Activated CD4-positive, alpha-beta T cell treated with anti-CD3 and anti-CD28 coated beads, Interleukin-2, amount 10 ng/mL, durations not matched to agents 24 days and 14 days (primary cell): ENCODE measurements around the gene PEX5L. TPM values are rescaled to one million over a fixed set of nuclear protein-coding genes. Genes with fewer than 3 reads are reported as not detected.
"Not testable (repeated sequence)": the region's sequence is repeated elsewhere in the genome, so short reads cannot be mapped to it uniquely, and the experiment has no call there.

ENCODE experiments used
- DNase-seq: peaks from one replicate; pipeline ENCODE4 v3.0.0; 2022
- H3K27ac Mint-ChIP-seq: one replicate; pipeline ENCODE4 v1.8.0; 2022; ENCODE audit warnings: mild to moderate bottlenecking, mixed read lengths
- H3K27me3 Mint-ChIP-seq: one replicate; pipeline ENCODE4 v1.8.0; 2022; ENCODE audit warnings: mixed read lengths
- H3K36me3 Mint-ChIP-seq: one replicate; pipeline ENCODE4 v1.8.0; 2022; ENCODE audit warnings: low read depth, mild to moderate bottlenecking, mixed read lengths
- H3K4me1 Mint-ChIP-seq: one replicate; pipeline ENCODE4 v1.8.0; 2021; ENCODE audit warnings: mixed read lengths
- H3K4me3 Mint-ChIP-seq: one replicate; pipeline ENCODE4 v1.8.0; 2022; ENCODE audit warnings: mild to moderate bottlenecking, moderate library complexity, mixed read lengths
- H3K9me3 Mint-ChIP-seq: one replicate; pipeline ENCODE4 v1.8.0; 2021; ENCODE audit warnings: mixed read lengths
- intact Hi-C: fragments of 100-400 bp; cut with micrococcal nuclease; formaldehyde crosslinking; loops from one replicate; pipeline ENCODE4 v1.15.1; 2023
- total RNA-seq: library from RNA; stranded (reverse); gene quantifications from 2 replicates; pipeline ENCODE4 v1.2.3, GENCODE V29; 2022

PEX5L gene, protein sequence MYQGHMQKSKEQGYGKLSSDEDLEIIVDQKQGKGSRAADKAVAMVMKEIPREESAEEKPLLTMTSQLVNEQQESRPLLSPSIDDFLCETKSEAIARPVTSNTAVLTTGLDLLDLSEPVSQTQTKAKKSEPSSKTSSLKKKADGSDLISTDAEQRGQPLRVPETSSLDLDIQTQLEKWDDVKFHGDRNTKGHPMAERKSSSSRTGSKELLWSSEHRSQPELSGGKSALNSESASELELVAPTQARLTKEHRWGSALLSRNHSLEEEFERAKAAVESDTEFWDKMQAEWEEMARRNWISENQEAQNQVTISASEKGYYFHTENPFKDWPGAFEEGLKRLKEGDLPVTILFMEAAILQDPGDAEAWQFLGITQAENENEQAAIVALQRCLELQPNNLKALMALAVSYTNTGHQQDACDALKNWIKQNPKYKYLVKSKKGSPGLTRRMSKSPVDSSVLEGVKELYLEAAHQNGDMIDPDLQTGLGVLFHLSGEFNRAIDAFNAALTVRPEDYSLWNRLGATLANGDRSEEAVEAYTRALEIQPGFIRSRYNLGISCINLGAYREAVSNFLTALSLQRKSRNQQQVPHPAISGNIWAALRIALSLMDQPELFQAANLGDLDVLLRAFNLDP
- 0.12 and 0.17 TPM in 2 replicates for total RNA-seq

DNA sequence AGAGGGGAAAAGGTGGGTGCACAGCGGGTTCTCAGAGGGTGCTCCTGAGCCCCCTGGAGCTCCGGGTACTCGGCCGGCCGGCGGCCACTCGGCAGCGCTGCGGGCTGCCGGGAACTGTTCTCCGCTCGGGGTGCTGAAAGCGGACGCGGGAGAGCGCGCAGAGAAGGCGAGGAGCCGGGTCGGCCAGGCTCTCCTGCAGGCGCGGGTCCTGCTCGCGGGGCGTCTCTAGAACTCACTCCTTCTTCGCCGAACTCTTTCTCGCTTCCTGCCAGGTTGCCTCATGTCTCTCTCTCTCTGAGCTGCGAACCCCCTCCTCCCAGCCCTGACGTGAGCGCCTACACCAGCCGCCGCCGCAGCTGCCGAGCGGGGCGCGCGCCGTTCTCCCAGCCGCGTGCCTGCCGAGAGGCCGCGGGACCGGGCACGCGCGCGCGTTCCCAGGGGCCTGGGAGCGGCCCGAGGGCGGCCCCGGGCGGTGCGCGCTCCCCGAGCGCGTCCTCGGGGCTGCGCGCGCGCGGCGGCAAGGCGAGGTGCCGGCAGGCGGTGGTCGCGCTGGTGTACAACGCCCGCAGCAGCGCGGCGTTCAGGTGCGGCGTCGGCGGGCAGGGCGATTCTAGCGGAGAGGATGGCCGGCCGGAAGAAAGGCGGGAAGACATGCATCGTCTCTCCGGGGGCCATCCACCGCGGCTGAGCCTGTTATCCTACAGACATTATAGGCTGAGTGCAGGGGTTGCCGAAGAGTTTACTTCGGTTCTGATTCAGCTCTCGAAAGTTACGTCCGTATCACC is at the start of gene PEX5L:
TSS of gene PEX5L (minus strand) at position 267 of the 785 bp plus-strand sequence. CDS start 338 bp downstream, outside the sequence.
- H3K4me3 Mint-ChIP-seq: peak within 1 kb of the TSS; percentile 68
- H3K27ac Mint-ChIP-seq: no peak within 1 kb of the TSS

DNA sequence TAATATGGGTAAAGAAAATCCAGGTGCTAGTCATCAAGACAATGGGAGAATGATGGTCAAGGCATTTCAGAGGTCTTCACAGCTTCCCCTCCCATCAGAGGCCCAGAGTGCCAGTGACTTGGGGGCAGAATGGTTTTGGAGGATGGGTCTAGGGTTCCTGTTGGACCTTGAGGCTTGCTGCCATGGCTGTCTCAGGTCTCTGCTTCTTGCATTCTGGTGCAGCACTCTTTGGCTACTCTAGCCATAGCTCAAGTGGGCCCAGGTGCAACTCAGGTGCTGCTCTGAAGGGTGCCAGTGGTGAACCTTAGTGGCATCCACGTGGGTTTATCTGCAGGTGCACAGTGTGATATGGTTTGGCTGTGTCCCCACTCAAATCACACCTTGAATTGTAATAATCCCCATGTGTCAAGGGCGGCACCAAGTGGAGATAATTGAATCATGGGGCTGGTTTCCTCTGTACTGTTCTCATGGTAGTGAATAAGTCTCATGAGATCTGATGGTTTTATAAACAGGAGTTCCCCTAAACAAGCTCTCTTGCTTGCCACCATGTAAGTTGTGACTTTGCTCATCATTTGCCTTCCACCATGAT is 48.5 kb upstream of the PEX5L start:
- no peaks in the 10 kb centered on the region for H3K27me3 Mint-ChIP-seq
- no peaks in the 10 kb centered on the region for H3K4me1 Mint-ChIP-seq
- H3K9me3 Mint-ChIP-seq: no peaks in the 10 kb centered on the region
- no peak overlapping the region for H3K4me3 Mint-ChIP-seq
- H3K36me3 Mint-ChIP-seq: no peaks in the 10 kb centered on the region
- no peak for DNase-seq
- H3K27ac Mint-ChIP-seq: no peak overlapping the region
- intact Hi-C loops: no loop called here

More for the DNA sequence above, at the start of gene PEX5L:
- H3K9me3 Mint-ChIP-seq: no peaks in the 10 kb centered on the region
- intact Hi-C loops: loop anchor here (5.0 kb wide), 1 partner anchor 1685 kb away; no protein-coding TSS in a partner anchor
- peaks cover 2% of the 10 kb centered on the region for H3K36me3 Mint-ChIP-seq
- peaks cover 9% of the 10 kb centered on the region for H3K4me1 Mint-ChIP-seq
- H3K27me3 Mint-ChIP-seq: peaks cover 48% of the 10 kb centered on the region
- peak; percentile 84 for DNase-seq

DNA sequence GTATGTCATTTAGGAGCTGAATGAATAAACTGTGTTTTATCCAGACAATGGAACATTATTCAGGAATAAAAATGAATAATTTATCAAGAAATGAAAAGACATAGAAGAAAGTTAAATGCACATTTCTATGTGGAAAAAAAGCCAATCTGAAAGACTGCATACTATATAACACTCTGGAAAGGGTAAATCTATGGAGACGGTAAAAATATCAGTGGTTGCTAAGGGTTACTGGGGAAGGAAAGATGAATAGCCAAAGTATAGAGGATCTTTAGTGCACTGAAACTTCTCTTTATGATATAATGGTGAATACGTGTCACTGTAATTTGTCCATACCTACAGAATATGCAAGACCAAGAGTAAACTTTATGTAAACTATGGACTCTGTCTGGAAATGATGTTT is 46.0 kb upstream of the PEX5L start:
- DNase-seq: no peak
- no peaks in the 10 kb centered on the region for H3K9me3 Mint-ChIP-seq
- intact Hi-C loops: no loop called here
- no peaks in the 10 kb centered on the region for H3K27me3 Mint-ChIP-seq
- no peaks in the 10 kb centered on the region for H3K36me3 Mint-ChIP-seq
- H3K27ac Mint-ChIP-seq: no peak overlapping the region
- H3K4me1 Mint-ChIP-seq: no peaks in the 10 kb centered on the region
- no peak overlapping the region for H3K4me3 Mint-ChIP-seq

DNA sequence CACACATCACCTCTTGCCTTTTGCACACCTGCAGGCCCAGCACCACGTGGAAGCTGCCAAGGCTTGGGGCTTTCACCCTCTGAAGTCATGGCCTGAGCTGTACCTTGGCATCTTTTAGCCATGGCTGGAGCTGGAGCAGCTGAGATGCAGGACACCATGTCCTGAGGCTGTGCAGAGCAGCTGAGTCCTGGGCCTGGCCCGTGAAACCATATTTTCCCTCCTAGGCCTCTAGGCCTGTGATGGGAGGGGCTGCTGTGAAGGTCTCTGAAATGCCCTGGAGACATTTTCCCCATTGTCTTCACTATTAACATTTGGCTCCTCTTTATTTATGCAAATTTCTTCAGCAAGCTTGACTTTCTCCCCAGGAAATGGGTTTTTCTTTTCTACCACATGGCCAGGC is 41.9 kb upstream of the PEX5L start:
- intact Hi-C loops: no loop called here

DNA sequence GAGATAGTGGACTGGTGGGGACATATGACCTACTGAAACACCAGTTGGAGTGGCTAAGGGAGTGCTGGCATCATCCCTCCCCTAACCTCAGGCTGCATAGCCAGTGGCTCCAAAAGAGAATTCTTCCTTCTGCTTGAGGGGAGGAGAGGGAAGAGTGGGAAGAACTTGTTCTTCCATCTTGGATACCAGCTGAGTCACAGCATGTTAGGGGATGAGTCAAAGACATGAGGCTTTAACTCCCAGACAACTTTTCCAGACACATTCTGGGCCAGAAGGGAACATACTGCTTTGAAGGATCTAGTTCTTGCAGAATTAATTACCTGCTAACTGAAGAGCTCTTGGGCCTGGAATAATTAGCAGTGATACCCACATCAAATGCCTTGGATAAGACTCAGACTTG is 36.8 kb upstream of the PEX5L start:
- Mint-ChIP-seq H3K27ac (no peak overlapping the region), H3K27me3 (no peaks in the 10 kb centered on the region), H3K36me3 (no peaks in the 10 kb centered on the region), H3K4me3 (no peak overlapping the region), H3K4me1 (no peaks in the 10 kb centered on the region), H3K9me3 (no peaks in the 10 kb centered on the region)
- no peak for DNase-seq
- intact Hi-C loops: no loop called here

More for the DNA sequence above, 41.9 kb upstream of the PEX5L start:
- no peaks in the 10 kb centered on the region for H3K4me1 Mint-ChIP-seq
- H3K36me3 Mint-ChIP-seq: no peaks in the 10 kb centered on the region
- no peak for DNase-seq
- H3K4me3 Mint-ChIP-seq: no peak overlapping the region
- H3K9me3 Mint-ChIP-seq: no peaks in the 10 kb centered on the region
- H3K27ac Mint-ChIP-seq: no peak overlapping the region
- H3K27me3 Mint-ChIP-seq: no peaks in the 10 kb centered on the region

DNA sequence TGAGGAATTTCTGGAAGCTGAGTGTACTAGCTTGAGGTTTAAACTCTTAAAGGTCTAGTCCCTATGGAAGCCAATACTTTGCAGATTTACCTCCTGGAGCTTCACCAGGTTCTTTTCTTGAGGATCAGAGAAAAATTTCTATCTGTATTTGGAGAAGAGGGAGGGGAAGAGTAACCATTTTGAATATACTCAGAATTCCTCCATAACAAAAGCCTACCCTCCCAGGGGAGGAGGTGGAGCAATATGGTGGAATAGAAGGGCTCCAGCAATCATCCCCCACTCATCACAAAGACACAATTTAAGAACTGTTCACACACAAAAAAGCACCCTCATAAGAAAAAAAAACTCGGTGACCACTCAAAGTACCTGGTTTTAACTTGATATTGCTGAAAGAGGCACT is 36.0 kb upstream of the PEX5L start:
- Mint-ChIP-seq H3K9me3 (no peaks in the 10 kb centered on the region), H3K4me3 (no peak overlapping the region), H3K27ac (no peak overlapping the region), H3K4me1 (no peaks in the 10 kb centered on the region), H3K36me3 (no peaks in the 10 kb centered on the region), H3K27me3 (no peaks in the 10 kb centered on the region)
- DNase-seq: no peak
- intact Hi-C loops: no loop called here

DNA sequence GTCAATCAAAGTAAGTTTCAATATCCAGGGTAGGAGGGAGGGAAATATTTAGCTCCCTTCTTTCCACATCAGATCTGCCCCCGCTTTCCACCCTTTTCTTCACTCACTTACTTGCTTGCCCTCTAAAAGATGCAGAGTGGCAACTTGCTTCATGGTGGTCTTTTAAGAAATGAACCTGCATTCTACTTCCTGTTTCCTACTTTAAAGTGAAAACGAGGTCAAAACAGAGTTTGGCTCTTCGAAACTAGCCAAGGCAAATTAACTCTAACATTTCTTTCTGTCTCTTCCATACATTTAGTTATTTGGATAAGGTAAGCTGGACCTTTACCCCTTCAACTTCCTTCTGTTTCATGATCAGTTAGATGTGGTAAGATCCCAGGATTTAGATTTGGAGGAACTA is 34.2 kb upstream of the PEX5L start:
- Mint-ChIP-seq H3K4me3 (no peak overlapping the region), H3K27me3 (no peaks in the 10 kb centered on the region), H3K27ac (no peak overlapping the region), H3K9me3 (no peaks in the 10 kb centered on the region), H3K36me3 (no peaks in the 10 kb centered on the region), H3K4me1 (no peaks in the 10 kb centered on the region)
- DNase-seq: no peak
- intact Hi-C loops: no loop called here

DNA sequence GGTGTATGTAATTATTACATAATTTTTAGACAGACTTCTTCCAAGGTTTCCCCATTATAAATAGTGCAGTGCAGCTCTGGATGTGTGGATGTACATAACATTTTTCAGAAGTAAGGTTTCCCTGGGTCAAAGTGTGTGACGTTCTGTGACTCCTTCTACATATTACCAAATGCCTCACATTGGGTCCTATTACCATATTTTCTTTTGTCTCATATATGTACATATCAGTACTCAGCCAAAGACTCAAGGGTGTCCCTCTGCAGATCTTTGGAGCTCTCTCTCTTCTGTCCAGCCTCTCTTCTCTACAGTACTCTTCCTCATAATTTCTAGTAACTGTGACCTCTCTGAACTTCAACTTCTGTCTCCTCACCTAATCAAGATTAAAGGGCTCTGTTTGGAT is 31.3 kb upstream of the PEX5L start:
- no peak for DNase-seq
- Mint-ChIP-seq H3K4me3 (no peak overlapping the region), H3K4me1 (no peaks in the 10 kb centered on the region), H3K27me3 (no peaks in the 10 kb centered on the region), H3K9me3 (no peaks in the 10 kb centered on the region), H3K36me3 (no peaks in the 10 kb centered on the region), H3K27ac (no peak overlapping the region)
- intact Hi-C loops: no loop called here

DNA sequence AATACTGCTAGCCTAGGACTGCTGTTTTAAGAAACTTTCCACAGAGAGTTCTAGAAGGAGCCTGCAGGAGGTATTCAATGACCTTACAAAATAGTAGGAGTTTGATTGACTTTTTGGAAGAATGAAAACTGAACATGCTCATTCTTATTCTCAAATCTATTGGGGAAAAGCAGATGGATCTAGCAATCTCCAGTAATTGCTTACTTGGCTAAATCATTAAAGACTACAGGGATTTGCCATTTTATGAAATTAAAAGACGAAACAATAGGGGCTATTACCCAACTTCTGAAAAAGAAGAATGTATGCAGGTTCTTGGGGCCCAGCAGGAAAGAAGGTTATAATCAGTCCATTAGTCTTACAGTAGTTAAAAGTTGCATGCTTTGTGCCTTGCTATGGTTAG is 29.9 kb upstream of the PEX5L start:
- no peak overlapping the region for H3K4me3 Mint-ChIP-seq
- no peaks in the 10 kb centered on the region for H3K4me1 Mint-ChIP-seq
- no peaks in the 10 kb centered on the region for H3K36me3 Mint-ChIP-seq
- H3K27ac Mint-ChIP-seq: no peak overlapping the region
- intact Hi-C loops: no loop called here
- H3K27me3 Mint-ChIP-seq: no peaks in the 10 kb centered on the region
- DNase-seq: no peak
- H3K9me3 Mint-ChIP-seq: no peaks in the 10 kb centered on the region

DNA sequence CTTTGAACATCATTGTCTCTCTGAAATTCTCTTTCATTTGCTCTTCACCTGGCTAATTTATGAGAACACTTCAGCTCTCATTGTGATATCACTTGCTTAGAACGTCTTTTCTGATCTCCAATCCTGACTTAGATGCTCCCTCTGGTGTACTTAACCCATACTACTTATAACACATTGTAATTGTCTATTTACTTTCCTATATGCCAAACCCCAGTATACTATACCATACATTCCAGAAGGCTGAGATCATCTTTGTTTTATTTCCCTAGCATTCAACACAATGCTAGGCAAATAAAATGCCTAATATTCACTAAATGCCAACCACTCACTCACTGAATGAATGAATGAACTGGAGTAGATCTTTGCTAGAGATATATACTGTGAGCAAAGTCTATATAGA is 27.0 kb upstream of the PEX5L start:
- no peak overlapping the region for H3K4me3 Mint-ChIP-seq
- no peak for DNase-seq
- H3K9me3 Mint-ChIP-seq: no peaks in the 10 kb centered on the region
- peaks cover 4% of the 10 kb centered on the region for H3K27me3 Mint-ChIP-seq
- no peaks in the 10 kb centered on the region for H3K36me3 Mint-ChIP-seq
- intact Hi-C loops: no loop called here
- no peak overlapping the region for H3K27ac Mint-ChIP-seq
- no peaks in the 10 kb centered on the region for H3K4me1 Mint-ChIP-seq

DNA sequence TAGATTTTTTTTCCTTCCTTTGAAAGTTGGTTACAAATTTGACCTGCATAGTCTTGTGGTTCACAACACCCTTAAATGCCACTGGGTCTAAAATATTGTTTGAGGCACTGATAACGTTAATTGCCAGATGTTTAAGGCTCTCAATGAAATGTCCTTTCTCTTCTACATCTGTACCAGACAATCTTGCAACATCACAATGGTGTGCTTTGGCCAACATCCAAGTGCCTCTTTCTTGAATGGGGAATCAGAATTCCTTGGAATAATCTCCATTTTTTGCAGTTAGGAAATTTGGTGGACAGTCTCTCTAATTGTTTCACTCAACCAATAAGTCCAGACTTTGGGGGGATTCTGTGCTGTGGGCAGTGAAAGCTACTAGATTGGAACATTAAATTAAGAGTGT is 26.0 kb upstream of the PEX5L start:
- H3K4me1 Mint-ChIP-seq: no peaks in the 10 kb centered on the region
- H3K9me3 Mint-ChIP-seq: no peaks in the 10 kb centered on the region
- H3K36me3 Mint-ChIP-seq: no peaks in the 10 kb centered on the region
- peaks cover 4% of the 10 kb centered on the region for H3K27me3 Mint-ChIP-seq
- H3K27ac Mint-ChIP-seq: no peak overlapping the region
- no peak overlapping the region for H3K4me3 Mint-ChIP-seq
- DNase-seq: no peak
- intact Hi-C loops: no loop called here

DNA sequence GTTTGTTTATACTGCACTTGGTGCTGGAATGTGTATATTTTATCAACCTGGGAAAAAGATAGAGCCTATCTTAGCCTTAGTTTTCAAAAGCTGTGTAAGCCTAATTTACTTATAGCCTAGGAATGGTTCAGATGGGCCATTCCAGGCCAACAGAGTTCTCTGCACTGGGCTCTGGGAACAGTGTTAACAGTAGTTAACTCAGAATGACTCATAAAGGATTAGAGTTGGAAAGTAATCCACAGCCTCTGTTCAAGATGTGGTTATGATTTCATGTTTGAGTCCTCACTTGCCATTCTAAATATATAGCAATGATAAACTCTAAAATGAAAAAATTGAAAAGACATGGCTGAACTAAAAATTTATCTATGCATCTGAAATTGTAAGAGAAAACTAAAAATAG is 22.6 kb upstream of the PEX5L start:
- no peaks in the 10 kb centered on the region for H3K4me1 Mint-ChIP-seq
- no peak for DNase-seq
- peaks cover 4% of the 10 kb centered on the region for H3K27me3 Mint-ChIP-seq
- intact Hi-C loops: no loop called here
- H3K36me3 Mint-ChIP-seq: no peaks in the 10 kb centered on the region
- H3K9me3 Mint-ChIP-seq: no peaks in the 10 kb centered on the region
- H3K4me3 Mint-ChIP-seq: no peak overlapping the region
- H3K27ac Mint-ChIP-seq: no peak overlapping the region

DNA sequence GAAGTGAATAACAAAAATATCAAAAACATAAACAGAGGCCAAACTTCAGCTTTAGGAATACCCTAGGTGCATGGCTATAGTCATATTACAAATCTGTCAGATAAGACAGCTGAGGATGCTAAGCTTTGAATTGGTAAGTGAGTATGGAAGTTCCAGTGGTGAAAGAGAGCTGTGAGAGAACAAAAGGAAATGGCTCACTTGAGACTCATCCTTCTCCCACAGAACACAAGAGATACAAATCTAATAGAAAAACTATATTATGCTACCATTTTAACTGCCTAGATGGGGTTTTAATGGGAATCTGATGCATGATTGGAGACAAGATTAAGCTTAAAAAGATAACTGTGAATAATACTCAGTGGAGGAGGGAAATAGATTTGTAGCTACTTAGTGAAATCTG is 21.5 kb upstream of the PEX5L start:
- no peaks in the 10 kb centered on the region for H3K9me3 Mint-ChIP-seq
- no peak overlapping the region for H3K27ac Mint-ChIP-seq
- H3K27me3 Mint-ChIP-seq: peaks cover 4% of the 10 kb centered on the region
- H3K4me1 Mint-ChIP-seq: no peaks in the 10 kb centered on the region
- no peak overlapping the region for H3K4me3 Mint-ChIP-seq
- intact Hi-C loops: no loop called here
- DNase-seq: no peak
- H3K36me3 Mint-ChIP-seq: no peaks in the 10 kb centered on the region

DNA sequence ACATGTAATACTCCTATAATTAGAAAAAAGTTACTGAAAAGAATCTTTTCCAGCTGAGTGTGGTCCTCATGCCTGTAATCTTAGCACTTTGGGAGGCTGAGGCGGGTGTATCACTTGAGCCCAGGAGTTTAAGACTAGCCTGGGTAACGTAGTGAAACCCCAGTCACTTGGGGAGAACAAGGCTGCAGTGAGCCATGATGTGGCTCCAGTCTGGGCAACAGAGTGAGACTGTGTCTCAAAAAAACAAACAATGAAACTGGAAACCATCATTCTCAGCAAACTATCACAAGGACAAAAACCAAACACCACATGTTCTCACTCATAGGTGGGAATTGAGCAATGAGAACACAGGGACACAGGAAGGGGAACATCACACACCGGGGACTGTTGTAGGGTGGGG is 18.9 kb upstream of the PEX5L start:
- H3K27ac Mint-ChIP-seq, DNase-seq, H3K4me1 Mint-ChIP-seq, H3K9me3 Mint-ChIP-seq, H3K4me3 Mint-ChIP-seq, intact Hi-C loops, H3K27me3 Mint-ChIP-seq, H3K36me3 Mint-ChIP-seq: not testable (repeated sequence)
